ENCODE results near the gene C4orf33.

- no peak for TF ChIP-seq EZH2 (IDR thresholded peaks at IDR 0.05; ENCODE audit: borderline replicate concordance, low read depth, low read length, poor library complexity, severe bottlenecking)
- TF ChIP-seq, protein P1, sequence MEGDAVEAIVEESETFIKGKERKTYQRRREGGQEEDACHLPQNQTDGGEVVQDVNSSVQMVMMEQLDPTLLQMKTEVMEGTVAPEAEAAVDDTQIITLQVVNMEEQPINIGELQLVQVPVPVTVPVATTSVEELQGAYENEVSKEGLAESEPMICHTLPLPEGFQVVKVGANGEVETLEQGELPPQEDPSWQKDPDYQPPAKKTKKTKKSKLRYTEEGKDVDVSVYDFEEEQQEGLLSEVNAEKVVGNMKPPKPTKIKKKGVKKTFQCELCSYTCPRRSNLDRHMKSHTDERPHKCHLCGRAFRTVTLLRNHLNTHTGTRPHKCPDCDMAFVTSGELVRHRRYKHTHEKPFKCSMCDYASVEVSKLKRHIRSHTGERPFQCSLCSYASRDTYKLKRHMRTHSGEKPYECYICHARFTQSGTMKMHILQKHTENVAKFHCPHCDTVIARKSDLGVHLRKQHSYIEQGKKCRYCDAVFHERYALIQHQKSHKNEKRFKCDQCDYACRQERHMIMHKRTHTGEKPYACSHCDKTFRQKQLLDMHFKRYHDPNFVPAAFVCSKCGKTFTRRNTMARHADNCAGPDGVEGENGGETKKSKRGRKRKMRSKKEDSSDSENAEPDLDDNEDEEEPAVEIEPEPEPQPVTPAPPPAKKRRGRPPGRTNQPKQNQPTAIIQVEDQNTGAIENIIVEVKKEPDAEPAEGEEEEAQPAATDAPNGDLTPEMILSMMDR (conservative IDR thresholded peaks at IDR 0.05; ENCODE audit: low read depth, low read length): no peak
Observed at GRCh38 chr4:129095811-129096454, at the start of gene C4orf33.

Measured in A673 (cell line).